HCT116 (cell line): ENCODE results near the gene PAK6. TPM values are rescaled to one million over a fixed set of nuclear protein-coding genes. Genes with fewer than 3 reads are reported as not detected.

Experiments used
- ATAC-seq: fragments of 200-7000 bp; cut with Tn5 transposase; 2 replicates; pipeline ENCODE4 v1.9.1; 2020; ENCODE audit warnings: mild to moderate bottlenecking, moderate library complexity
- BruUV-seq: library from RNA; stranded (reverse); fragments of 400-500 nt; replicated peaks from 2 replicates; lab custom pipeline; 2021; lab: Mats Ljungman, UMichigan
- CTCF ChIA-PET: fragments of 300-600 bp; sonication (Branson Sonifier 250); formaldehyde crosslinking; loops from one replicate; lab custom pipeline; 2021; ENCODE audit warnings: antibody characterized with exemption; lab: Charles Lee
- POLR2A ChIA-PET: fragments of 300-600, 350-600 bp; sonication (Branson Sonifier 250); formaldehyde crosslinking; loops from one replicate; lab custom pipeline; 2021; ENCODE audit warnings: antibody characterized with exemption; lab: Charles Lee
- RAD21 ChIA-PET, 2 experiments: fragments of 300-600 bp; sonication (Branson Sonifier 250); formaldehyde crosslinking; loops; one replicate each; lab custom pipeline; 2023; ENCODE audit warnings: low total read pairs in 2 of 2; ENCODE audit not compliant: uncharacterized antibody in 2 of 2, unreplicated experiment in 2 of 2, low non-redundant PET in 1 of 2; lab: Charles Lee
- DNase-seq: peaks from one replicate; pipeline ENCODE4 v3.0.0-alpha.2; 2010; ENCODE audit warnings: low read depth, low spot score
- H2AFZ ChIP-seq: fragments of 200-600 bp; shearing (Covaris generic), sonication (generic); 2 replicates; pipeline ENCODE4 v1.6.1; 2017; ENCODE audit warnings: low read depth, mixed run types, mixed read lengths, antibody characterized with exemption, low read length; ENCODE audit not compliant: poor library complexity, severe bottlenecking
- H3K27ac ChIP-seq: 2 replicates; pipeline ENCODE4 v1.5.1; 2012; ENCODE audit warnings: low read depth, low read length
- H3K27me3 ChIP-seq: fragments of 200-600 bp; sonication (generic); 2 replicates; pipeline ENCODE4 v1.6.1; 2016; ENCODE audit warnings: mixed run types, low read length, mixed read lengths; ENCODE audit not compliant: insufficient read depth
- H3K36me3 ChIP-seq, 2 experiments: fragments of 200-500 bp in 1 of 2; fragments of 200-600 bp in 1 of 2; sonication (Bioruptor generic) in 1 of 2; sonication (generic) in 1 of 2; 2 replicates each; pipeline versions ENCODE4 v1.5.1 to v1.6.1; 2014 to 2016; ENCODE audit warnings: low read length in 2 of 2, inconsistent platforms in 1 of 2, mixed read lengths in 1 of 2, mixed run types in 1 of 2; ENCODE audit not compliant: insufficient read depth in 2 of 2, control insufficient read depth in 1 of 2
- H3K4me1 ChIP-seq, 2 experiments: fragments of 200-600 bp in 1 of 2; sonication (generic) in 1 of 2; 2 replicates each; pipeline versions ENCODE4 v1.5.1 to v1.6.1; 2012 to 2017; ENCODE audit warnings: low read length in 2 of 2, inconsistent platforms in 1 of 2, mild to moderate bottlenecking in 1 of 2, mixed read lengths in 1 of 2, mixed run types in 1 of 2, moderate library complexity in 1 of 2; ENCODE audit not compliant: insufficient read depth in 2 of 2, control insufficient read depth in 1 of 2
- H3K4me2 ChIP-seq: fragments of 200-600 bp; sonication (generic); 2 replicates; pipeline ENCODE4 v1.6.1; 2017; ENCODE audit warnings: mixed run types, low read length, mixed read lengths
- H3K4me3 ChIP-seq, 2 experiments: fragments of 200-600 bp in 1 of 2; sonication (generic) in 1 of 2; replicated peaks in 1 of 2; 2 replicates each; pipeline ENCODE4 v1.5.1; 2011 to 2016; ENCODE audit warnings: low read length in 2 of 2, control low read depth in 1 of 2, low read depth in 1 of 2, mild to moderate bottlenecking in 1 of 2, mixed read lengths in 1 of 2, mixed run types in 1 of 2
- H3K79me2 ChIP-seq: fragments of 200-600 bp; sonication (generic); 2 replicates; pipeline ENCODE4 v1.6.1; 2017; ENCODE audit warnings: mild to moderate bottlenecking, mixed run types, low read length, moderate library complexity, mixed read lengths; ENCODE audit not compliant: insufficient read depth
- H3K9ac ChIP-seq: fragments of 200-600 bp; sonication (generic); 2 replicates; pipeline ENCODE4 v1.6.1; 2016; ENCODE audit warnings: low read length, mixed read lengths
- H3K9me2 ChIP-seq: fragments of 200-600 bp; sonication (generic), shearing (Covaris generic); 2 replicates; pipeline ENCODE4 v1.6.1; 2017; ENCODE audit warnings: mixed run types, mild to moderate bottlenecking, moderate library complexity; ENCODE audit not compliant: insufficient read depth
- H3K9me3 ChIP-seq, 2 experiments: fragments of 200-500 bp in 1 of 2; fragments of 200-600 bp in 1 of 2; sonication (Bioruptor generic) in 1 of 2; sonication (generic) in 1 of 2; 2 replicates each; pipeline ENCODE4 v1.6.1; 2014 to 2017; ENCODE audit warnings: low read length in 2 of 2, mixed read lengths in 2 of 2, inconsistent platforms in 1 of 2, low read depth in 1 of 2, mild to moderate bottlenecking in 1 of 2, mixed run types in 1 of 2, moderate library complexity in 1 of 2; ENCODE audit not compliant: control insufficient read depth in 1 of 2, insufficient read depth in 1 of 2
- H4K20me1 ChIP-seq: fragments of 200-600 bp; sonication (generic), shearing (Covaris generic); 2 replicates; pipeline ENCODE4 v1.6.1; 2017; ENCODE audit warnings: mixed run types, mild to moderate bottlenecking, moderate library complexity; ENCODE audit not compliant: insufficient read depth
- CBX3 ChIP-seq: IDR thresholded peaks from 2 replicates; pipeline ENCODE4 v1.6.1; 2012; ENCODE audit warnings: low read depth
- CEBPB ChIP-seq: IDR thresholded peaks from 2 replicates; pipeline ENCODE4 v1.6.1; 2012; ENCODE audit warnings: low read depth
- EGR1 ChIP-seq: IDR thresholded peaks from 2 replicates; pipeline ENCODE4 v1.6.1; 2012; ENCODE audit warnings: low read depth
- ELF1 ChIP-seq: IDR thresholded peaks from 2 replicates; pipeline ENCODE4 v1.6.1; 2012; ENCODE audit warnings: low read depth, borderline replicate concordance
- EZH2 ChIP-seq: fragments of 200-600 bp; sonication (generic); IDR thresholded peaks from 2 replicates; pipeline ENCODE4 v1.6.1; 2017; ENCODE audit warnings: antibody characterized with exemption, mixed run types
- FOSL1 ChIP-seq: IDR thresholded peaks from 2 replicates; pipeline ENCODE4 v1.6.1; 2012; ENCODE audit warnings: low read depth
- JUND ChIP-seq: IDR thresholded peaks from 2 replicates; pipeline ENCODE4 v1.6.1; 2012
- POLR2A ChIP-seq: IDR thresholded peaks from 2 replicates; pipeline ENCODE4 v1.7.0; 2011; ENCODE audit warnings: borderline replicate concordance; ENCODE audit not compliant: insufficient read depth, insufficient read length; ENCODE audit errors: extremely low read depth
- POLR2AphosphoS5 ChIP-seq: IDR thresholded peaks from 2 replicates; pipeline ENCODE4 v1.6.1; 2011; ENCODE audit warnings: mild to moderate bottlenecking, low read depth, low read length, moderate library complexity
- RAD21 ChIP-seq: IDR thresholded peaks from 2 replicates; pipeline ENCODE4 v1.6.1; 2012; ENCODE audit warnings: low read depth, mild to moderate bottlenecking
- SRF ChIP-seq: IDR thresholded peaks from 2 replicates; pipeline ENCODE4 v1.6.1; 2012; ENCODE audit warnings: low read depth
- YY1 ChIP-seq: IDR thresholded peaks from 2 replicates; pipeline ENCODE4 v1.6.1; 2011; ENCODE audit warnings: low read length, low read depth, moderate library complexity, mild to moderate bottlenecking; ENCODE audit not compliant: insufficient replicate concordance; ENCODE audit errors: extremely low read depth
- ZFX ChIP-seq: fragments of 450-650 bp; IDR thresholded peaks from 2 replicates; pipeline ENCODE4 v1.6.1; 2017
- ZNF274 ChIP-seq: fragments of 200-500 bp; sonication (Bioruptor generic); IDR thresholded peaks from 2 replicates; pipeline ENCODE4 v1.6.1; 2014; ENCODE audit warnings: mild to moderate bottlenecking, low read depth, low read length, inconsistent platforms
- intact Hi-C: fragments of 100-400 bp; cut with micrococcal nuclease; formaldehyde crosslinking; loops from 2 replicates; pipeline ENCODE4 v1.10.0; 2022
- total RNA-seq: library from RNA; stranded (reverse); gene quantifications from one replicate; pipeline ENCODE4 v1.2.1, GENCODE V29; 2021; ENCODE audit not compliant: unreplicated experiment
- TF ChIP-seq, protein P1 (sequence below), 3 experiments: fragments of 200-600 bp in 1 of 3; sonication (generic) in 1 of 3; IDR thresholded peaks in 2 of 3; conservative IDR thresholded peaks in 1 of 3; 2 replicates each; pipeline ENCODE4 v1.5.1; 2012 to 2017; ENCODE audit warnings: low read depth in 2 of 3, low read length in 2 of 3, antibody characterized with exemption in 1 of 3, borderline replicate concordance in 1 of 3, control low read depth in 1 of 3, mild to moderate bottlenecking in 1 of 3, mixed read lengths in 1 of 3, mixed run types in 1 of 3, moderate library complexity in 1 of 3; ENCODE audit not compliant: insufficient read depth in 1 of 3
- TF ChIP-seq, protein P2 (sequence below): IDR thresholded peaks from 2 replicates; pipeline ENCODE4 v1.6.1; 2012
- TF ChIP-seq, protein P3 (sequence below): IDR thresholded peaks from 2 replicates; pipeline ENCODE4 v1.6.1; 2012; ENCODE audit warnings: low read depth

PAK6 gene
- total RNA-seq, 1 experiment from 2014 or later: 19.9 TPM

DNA sequence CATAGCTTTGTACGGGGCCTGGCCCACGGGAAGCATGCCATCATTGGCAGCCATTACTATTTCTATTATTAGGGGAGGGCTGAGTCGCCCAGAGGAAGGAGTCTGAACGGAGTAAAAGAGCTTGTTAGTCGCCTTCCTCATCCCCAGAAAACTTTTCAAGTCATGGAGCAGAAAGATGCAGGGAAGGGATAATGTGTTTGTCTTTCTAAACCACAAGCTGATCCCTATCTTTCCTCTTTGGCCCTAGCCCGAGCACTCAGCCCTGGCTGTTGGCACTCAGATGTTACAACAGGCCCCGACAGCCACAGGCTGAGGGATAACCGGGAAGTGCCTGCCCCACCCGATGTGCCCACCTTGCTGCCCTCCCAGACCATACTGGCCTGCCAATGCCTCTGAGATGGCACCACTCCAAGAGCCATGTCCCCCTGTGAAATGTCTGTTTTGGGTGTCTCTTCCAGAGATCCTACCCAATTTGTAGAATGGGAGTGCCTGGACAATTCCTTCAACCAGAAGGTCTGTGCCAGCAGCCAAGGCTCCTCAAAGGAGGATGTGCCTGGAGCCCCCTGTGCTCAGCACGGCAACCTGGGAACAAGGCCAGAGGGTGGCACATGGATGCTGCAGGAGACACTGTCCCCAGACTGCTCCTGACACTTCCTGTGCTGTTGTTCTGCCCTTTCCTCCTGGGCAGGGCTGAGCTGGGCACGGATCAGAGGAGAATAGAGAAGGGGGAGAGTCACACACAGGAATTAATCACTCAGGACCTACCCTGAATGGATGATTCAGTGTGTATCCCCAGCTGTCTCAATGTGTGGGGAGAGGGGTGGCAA, 10.8 kb downstream of the PAK6 start (continued):
- TF ChIP-seq, protein P1, sequence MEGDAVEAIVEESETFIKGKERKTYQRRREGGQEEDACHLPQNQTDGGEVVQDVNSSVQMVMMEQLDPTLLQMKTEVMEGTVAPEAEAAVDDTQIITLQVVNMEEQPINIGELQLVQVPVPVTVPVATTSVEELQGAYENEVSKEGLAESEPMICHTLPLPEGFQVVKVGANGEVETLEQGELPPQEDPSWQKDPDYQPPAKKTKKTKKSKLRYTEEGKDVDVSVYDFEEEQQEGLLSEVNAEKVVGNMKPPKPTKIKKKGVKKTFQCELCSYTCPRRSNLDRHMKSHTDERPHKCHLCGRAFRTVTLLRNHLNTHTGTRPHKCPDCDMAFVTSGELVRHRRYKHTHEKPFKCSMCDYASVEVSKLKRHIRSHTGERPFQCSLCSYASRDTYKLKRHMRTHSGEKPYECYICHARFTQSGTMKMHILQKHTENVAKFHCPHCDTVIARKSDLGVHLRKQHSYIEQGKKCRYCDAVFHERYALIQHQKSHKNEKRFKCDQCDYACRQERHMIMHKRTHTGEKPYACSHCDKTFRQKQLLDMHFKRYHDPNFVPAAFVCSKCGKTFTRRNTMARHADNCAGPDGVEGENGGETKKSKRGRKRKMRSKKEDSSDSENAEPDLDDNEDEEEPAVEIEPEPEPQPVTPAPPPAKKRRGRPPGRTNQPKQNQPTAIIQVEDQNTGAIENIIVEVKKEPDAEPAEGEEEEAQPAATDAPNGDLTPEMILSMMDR (IDR thresholded peaks at IDR 0.05 in 2 of 3, conservative IDR thresholded peaks at IDR 0.05 in 1 of 3; ENCODE audit: borderline replicate concordance in 1 of 3, insufficient read depth in 1 of 3, low read depth in 2 of 3, low read length in 2 of 3): no peak
- TF ChIP-seq RAD21: no peak

DNA sequence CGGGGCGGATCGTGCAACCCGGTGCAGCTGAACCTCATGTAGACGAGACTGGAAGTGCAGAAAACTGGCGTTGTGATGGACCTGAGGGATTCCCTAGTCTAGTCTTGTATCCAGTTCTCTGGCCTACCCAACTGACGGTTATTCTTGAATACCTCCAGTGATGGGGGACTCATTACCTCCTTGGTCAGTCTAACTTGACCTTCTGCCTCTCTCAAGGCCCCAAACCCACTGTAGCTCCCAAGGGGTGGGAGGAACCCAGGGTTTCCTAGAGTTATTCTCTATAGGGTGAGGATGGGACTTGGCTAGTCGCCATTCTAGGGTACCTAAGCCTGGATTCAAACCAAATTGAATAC, 11.4 kb downstream of the PAK6 start:
- DNase-seq (no peak), ATAC-seq (no peak)
- Histone ChIP-seq H3K36me3 (no peaks in the 10 kb centered on the region; a peak in 2 of 4 replicates), H3K27ac (no peak overlapping the region), H3K4me1 (peaks cover 14 to 41% of the 10 kb centered on the region in 2 experiments), H3K4me2 (no peak overlapping the region), H3K4me3 (no peak overlapping the region), H3K27me3 (no peaks in the 10 kb centered on the region), H3K9me3 (no peaks in the 10 kb centered on the region), H3K9me2 (no peaks in the 10 kb centered on the region), H2AFZ (no peak overlapping the region), H3K79me2 (peaks cover 14% of the 10 kb centered on the region; the same call in 1 of the 2 replicates), H3K9ac (no peak overlapping the region), H4K20me1 (no peaks in the 10 kb centered on the region)
- CTCF ChIA-PET: no interaction called here
- intact Hi-C loops: no loop called here
- TF ChIP-seq POLR2A (no peak), YY1 (no peak), SRF (no peak), JUND (no peak), POLR2AphosphoS5 (no peak), EGR1 (no peak), ZNF274 (no peak), ELF1 (no peak), RAD21 (no peak), ZFX (no peak), FOSL1 (no peak), EZH2 (no peak), CEBPB (no peak), CBX3 (no peak)
- TF ChIP-seq, protein P2, sequence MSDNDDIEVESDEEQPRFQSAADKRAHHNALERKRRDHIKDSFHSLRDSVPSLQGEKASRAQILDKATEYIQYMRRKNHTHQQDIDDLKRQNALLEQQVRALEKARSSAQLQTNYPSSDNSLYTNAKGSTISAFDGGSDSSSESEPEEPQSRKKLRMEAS: no peak
- TF ChIP-seq, protein P1 (IDR thresholded peaks at IDR 0.05 in 2 of 3, conservative IDR thresholded peaks at IDR 0.05 in 1 of 3; ENCODE audit: borderline replicate concordance in 1 of 3, insufficient read depth in 1 of 3, low read depth in 2 of 3, low read length in 2 of 3): no peak
- TF ChIP-seq, protein P3, sequence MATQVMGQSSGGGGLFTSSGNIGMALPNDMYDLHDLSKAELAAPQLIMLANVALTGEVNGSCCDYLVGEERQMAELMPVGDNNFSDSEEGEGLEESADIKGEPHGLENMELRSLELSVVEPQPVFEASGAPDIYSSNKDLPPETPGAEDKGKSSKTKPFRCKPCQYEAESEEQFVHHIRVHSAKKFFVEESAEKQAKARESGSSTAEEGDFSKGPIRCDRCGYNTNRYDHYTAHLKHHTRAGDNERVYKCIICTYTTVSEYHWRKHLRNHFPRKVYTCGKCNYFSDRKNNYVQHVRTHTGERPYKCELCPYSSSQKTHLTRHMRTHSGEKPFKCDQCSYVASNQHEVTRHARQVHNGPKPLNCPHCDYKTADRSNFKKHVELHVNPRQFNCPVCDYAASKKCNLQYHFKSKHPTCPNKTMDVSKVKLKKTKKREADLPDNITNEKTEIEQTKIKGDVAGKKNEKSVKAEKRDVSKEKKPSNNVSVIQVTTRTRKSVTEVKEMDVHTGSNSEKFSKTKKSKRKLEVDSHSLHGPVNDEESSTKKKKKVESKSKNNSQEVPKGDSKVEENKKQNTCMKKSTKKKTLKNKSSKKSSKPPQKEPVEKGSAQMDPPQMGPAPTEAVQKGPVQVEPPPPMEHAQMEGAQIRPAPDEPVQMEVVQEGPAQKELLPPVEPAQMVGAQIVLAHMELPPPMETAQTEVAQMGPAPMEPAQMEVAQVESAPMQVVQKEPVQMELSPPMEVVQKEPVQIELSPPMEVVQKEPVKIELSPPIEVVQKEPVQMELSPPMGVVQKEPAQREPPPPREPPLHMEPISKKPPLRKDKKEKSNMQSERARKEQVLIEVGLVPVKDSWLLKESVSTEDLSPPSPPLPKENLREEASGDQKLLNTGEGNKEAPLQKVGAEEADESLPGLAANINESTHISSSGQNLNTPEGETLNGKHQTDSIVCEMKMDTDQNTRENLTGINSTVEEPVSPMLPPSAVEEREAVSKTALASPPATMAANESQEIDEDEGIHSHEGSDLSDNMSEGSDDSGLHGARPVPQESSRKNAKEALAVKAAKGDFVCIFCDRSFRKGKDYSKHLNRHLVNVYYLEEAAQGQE: no peak
- POLR2A ChIA-PET: no interaction called here
- RAD21 ChIA-PET: no interaction called here
- BruUV-seq: no TSS peak
